GM19035 (cell line): ENCODE results near the gene GZF1.

ENCODE experiments used
- ATAC-seq: cut with Tn5 transposase; IDR thresholded peaks from one replicate; pipeline ENCODE4 v1.9.1; 2021; ENCODE audit not compliant: unreplicated experiment

GZF1 gene

GRCh38 chr20:23404196-23404595, 42.2 kb downstream of the GZF1 start:
- ATAC-seq, result no peak

GRCh38 chr20:23406880-23407279, 44.9 kb downstream of the GZF1 start:
- no peak for ATAC-seq

GRCh38 chr20:23407781-23408464, 45.9 kb downstream of the GZF1 start:
- ATAC-seq, result peak; percentile 88

- ATAC-seq, result no peak
Observed at GRCh38 chr20:23408957-23409356, 47.0 kb downstream of the GZF1 start.

- ATAC-seq, result no peak
Observed at GRCh38 chr20:23409800-23410199, 47.8 kb downstream of the GZF1 start.

- no peak for ATAC-seq
Observed at GRCh38 chr20:23410916-23411695, 49.1 kb downstream of the GZF1 start.

GRCh38 chr20:23412026-23412425, 50.0 kb downstream of the GZF1 start:
- ATAC-seq, result no peak

- no peak for ATAC-seq
Observed at GRCh38 chr20:23413862-23414422, 52.0 kb downstream of the GZF1 start.

GRCh38 chr20:23414526-23415188, 52.7 kb downstream of the GZF1 start:
- ATAC-seq, result no peak

- ATAC-seq, result no peak
Observed at GRCh38 chr20:23415555-23415954, 53.6 kb downstream of the GZF1 start.

- no peak for ATAC-seq
Observed at GRCh38 chr20:23415959-23416583, 54.1 kb downstream of the GZF1 start.

- no peak for ATAC-seq
Observed at GRCh38 chr20:23417861-23418260, 55.9 kb downstream of the GZF1 start.

GRCh38 chr20:23419657-23419994, 57.6 kb downstream of the GZF1 start:
- ATAC-seq, result no peak

- ATAC-seq, result no peak
Observed at GRCh38 chr20:23419995-23420901, 58.3 kb downstream of the GZF1 start.

- ATAC-seq, result peak; percentile 95
Observed at GRCh38 chr20:23420943-23421931, 59.3 kb downstream of the GZF1 start, which contains the start of gene NAPB. Gene NAPB (minus strand): TSS chr20:23421488. CDS start chr20:23421402, 86 bp downstream.
